CD14-positive monocyte (primary cell): Measurements from ENCODE around the gene PRKAR1A. TPM values are rescaled to one million over a fixed set of nuclear protein-coding genes. Genes with fewer than 3 reads are reported as not detected.

ENCODE experiments used
- DNase-seq, 3 donors: peaks; one replicate each; pipeline ENCODE4 v3.0.0-alpha.2; 2011 to 2022
- H2AFZ ChIP-seq: 2 replicates; pipeline ENCODE4 v1.6.0; 2012; ENCODE audit warnings: mild to moderate bottlenecking, low read depth, low read length, inconsistent platforms; ENCODE audit not compliant: insufficient read depth, poor library complexity, severe bottlenecking
- H3K27ac ChIP-seq, 2 donors: 1 replicate in 1 of 2; 2 replicates in 1 of 2; pipeline ENCODE4 v1.5.1; 2012 to 2013; ENCODE audit warnings: low read length in 2 of 2, control low read depth in 1 of 2, inconsistent platforms in 1 of 2, low read depth in 1 of 2, mild to moderate bottlenecking in 1 of 2
- H3K27me3 ChIP-seq, 2 donors: one replicate each; pipeline versions ENCODE4 v1.6.0 to v1.6.1; 2011 to 2013; ENCODE audit warnings: low read length in 2 of 2; ENCODE audit not compliant: control insufficient read depth in 2 of 2, insufficient read depth in 2 of 2
- H3K36me3 ChIP-seq, 2 donors: replicated peaks in 1 of 2; 1 replicate in 1 of 2; 2 replicates in 1 of 2; pipeline versions ENCODE4 v1.5.1 to v1.6.1; 2012 to 2013; ENCODE audit warnings: low read length in 2 of 2, control low read depth in 1 of 2, inconsistent platforms in 1 of 2, mild to moderate bottlenecking in 1 of 2; ENCODE audit not compliant: insufficient read depth in 2 of 2, control insufficient read depth in 1 of 2
- H3K4me1 ChIP-seq, 2 donors: 1 replicate in 1 of 2; 2 replicates in 1 of 2; pipeline versions ENCODE4 v1.5.1 to v1.6.1; 2012 to 2013; ENCODE audit warnings: low read length in 2 of 2, control low read depth in 1 of 2, inconsistent platforms in 1 of 2, mild to moderate bottlenecking in 1 of 2, moderate library complexity in 1 of 2; ENCODE audit not compliant: insufficient read depth in 2 of 2, control insufficient read depth in 1 of 2
- H3K4me2 ChIP-seq: replicated peaks from 2 replicates; pipeline ENCODE3; 2012; ENCODE audit warnings: low read length, moderate library complexity, mild to moderate bottlenecking; ENCODE audit not compliant: poor library complexity, severe bottlenecking; ENCODE audit errors: extremely low read depth
- H3K4me3 ChIP-seq, 3 experiments: fragments of 200-600 bp in 1 of 3; sonication (generic) in 1 of 3; replicated peaks in 1 of 3; 1 replicate in 2 of 3; 2 replicates in 1 of 3; pipeline ENCODE4 v1.5.1; 2011 to 2013; ENCODE audit warnings: low read length in 3 of 3, mild to moderate bottlenecking in 3 of 3, control low read depth in 2 of 3, low read depth in 2 of 3, inconsistent platforms in 1 of 3, moderate library complexity in 1 of 3
- H3K79me2 ChIP-seq: 2 replicates; pipeline ENCODE4 v1.6.0; 2012; ENCODE audit warnings: mild to moderate bottlenecking, control low read depth, inconsistent platforms, low read length, moderate library complexity; ENCODE audit not compliant: insufficient read depth
- H3K9ac ChIP-seq: 2 replicates; pipeline ENCODE4 v1.6.0; 2017; ENCODE audit warnings: low read length, mild to moderate bottlenecking; ENCODE audit not compliant: insufficient read depth, poor library complexity, severe bottlenecking
- H3K9me3 ChIP-seq, 2 donors: replicated peaks in 1 of 2; 1 replicate in 1 of 2; 2 replicates in 1 of 2; pipeline versions ENCODE4 v1.5.1 to v1.6.1; 2012 to 2013; ENCODE audit warnings: low read length in 2 of 2, control low read depth in 1 of 2; ENCODE audit not compliant: control insufficient read depth in 1 of 2, insufficient read depth in 1 of 2
- H4K20me1 ChIP-seq: 2 replicates; pipeline ENCODE4 v1.6.0; 2012; ENCODE audit warnings: mild to moderate bottlenecking, low read length, control low read depth, moderate library complexity; ENCODE audit not compliant: insufficient read depth
- H3K27ac Mint-ChIP-seq, 7 donors: one replicate each; pipeline ENCODE4 v1.8.0; 2020; ENCODE audit warnings: mild to moderate bottlenecking in 7 of 7, mixed read lengths in 7 of 7, moderate library complexity in 6 of 7, inconsistent platforms in 2 of 7
- H3K27me3 Mint-ChIP-seq, 3 donors: one replicate each; pipeline ENCODE4 v1.8.0; 2021 to 2022; ENCODE audit warnings: low read depth in 3 of 3, mild to moderate bottlenecking in 3 of 3, mixed read lengths in 3 of 3, moderate library complexity in 3 of 3, inconsistent platforms in 1 of 3
- H3K36me3 Mint-ChIP-seq, 2 donors: one replicate each; pipeline ENCODE4 v1.8.0; 2020; ENCODE audit warnings: mixed read lengths in 2 of 2, inconsistent platforms in 1 of 2, mild to moderate bottlenecking in 1 of 2
- H3K4me1 Mint-ChIP-seq: one replicate; pipeline ENCODE4 v1.8.0; 2020; ENCODE audit warnings: mild to moderate bottlenecking, mixed read lengths
- H3K4me3 Mint-ChIP-seq, 2 donors: one replicate each; pipeline ENCODE4 v1.8.0; 2020; ENCODE audit warnings: mild to moderate bottlenecking in 2 of 2, mixed read lengths in 2 of 2, moderate library complexity in 1 of 2
- H3K9me3 Mint-ChIP-seq, 7 donors: one replicate each; pipeline ENCODE4 v1.8.0; 2020 to 2022; ENCODE audit warnings: mixed read lengths in 7 of 7, mild to moderate bottlenecking in 6 of 7, moderate library complexity in 6 of 7, inconsistent platforms in 2 of 7
- CTCF ChIP-seq: fragments of 200-600 bp; IDR thresholded peaks from one replicate; pipeline ENCODE4 v1.8.0; 2022; ENCODE audit warnings: antibody characterized with exemption, mild to moderate bottlenecking
- WGBS: methylation state at CpG from one replicate; pipeline ENCODE4 v1.1.5; 2013; ENCODE audit warnings: missing lambda C conversion rate; ENCODE audit not compliant: insufficient coverage; 5-methylcytosine and 5-hydroxymethylcytosine counted together
- intact Hi-C, 2 donors: fragments of 100-400 bp; cut with micrococcal nuclease; formaldehyde crosslinking; loops; one replicate each; pipeline versions ENCODE4 v1.15.0 to v1.15.1; 2023
- polyA plus RNA-seq, 3 donors: library from polyadenylated mRNA; depleted of rRNA in 1 of 3; unstranded in 2 of 3; stranded (reverse) in 1 of 3; fragments of 300-500 nt in 2 of 3; fragments of >200 nt in 1 of 3; fragmentation: Illumina TruSeq in 2 of 3; gene quantifications; 1 replicate in 2 of 3; 2 replicates in 1 of 3; pipeline ENCODE4 v1.2.3, GENCODE V29; 2012 to 2021

PRKAR1A gene
- polyA plus RNA-seq, 3 donors: 91.9 to 436 (median 300) TPM

GRCh38 chr17:68598545-68598961 is 86.3 kb downstream of the PRKAR1A start:
- Histone ChIP-seq H3K4me3 (no peak overlapping the region), H3K9me3 (peaks cover 0 to 4% of the 10 kb centered on the region in 2 donors), H2AFZ (no peak overlapping the region), H3K4me2 (no peak overlapping the region), H3K36me3 (no peaks in the 10 kb centered on the region), H3K27ac (no peak overlapping the region), H3K27me3 (peaks cover 58 to 68% of the 10 kb centered on the region in 2 donors), H3K4me1 (peaks cover 44 to 55% of the 10 kb centered on the region in 2 donors), H3K9ac (no peak overlapping the region), H3K79me2 (no peaks in the 10 kb centered on the region), H4K20me1 (no peaks in the 10 kb centered on the region)
- Mint-ChIP-seq H3K27ac (no peak overlapping the region), H3K4me3 (peak overlapping the region in 1 of 2 donors; percentile 91), H3K9me3 (peaks cover 0 to 20% (median 9%) of the 10 kb centered on the region in 7 donors), H3K36me3 (peaks cover 15 to 37% of the 10 kb centered on the region in 2 donors), H3K4me1 (peaks cover 48% of the 10 kb centered on the region), H3K27me3 (peaks cover 54 to 71% (median 60%) of the 10 kb centered on the region in 3 donors)
- DNase-seq: no peak
- intact Hi-C loops: no loop called here
- no peak for TF ChIP-seq CTCF
- WGBS: no CpG with 5 or more reads among the region's 4 CpGs

- H2AFZ ChIP-seq: no peak overlapping the region
- Mint-ChIP-seq H3K27me3 (peaks cover 49 to 69% (median 60%) of the 10 kb centered on the region in 3 donors), H3K9me3 (peaks cover 0 to 20% (median 8%) of the 10 kb centered on the region in 7 donors), H3K27ac (no peak overlapping the region), H3K4me3 (peak overlapping the region; percentile 86 to 91), H3K4me1 (peaks cover 52% of the 10 kb centered on the region), H3K36me3 (peaks cover 15 to 38% of the 10 kb centered on the region in 2 donors)
- H3K9me3 ChIP-seq: peaks cover 0 to 4% of the 10 kb centered on the region in 2 donors
- no peak overlapping the region for H3K4me3 ChIP-seq
- no peak overlapping the region for H3K4me2 ChIP-seq
- H3K27ac ChIP-seq: no peak overlapping the region
- intact Hi-C loops: no loop called here
- DNase-seq: no peak
- no peak overlapping the region for H3K9ac ChIP-seq
- peaks cover 58 to 67% of the 10 kb centered on the region in 2 donors for H3K27me3 ChIP-seq
- TF ChIP-seq CTCF: no peak
- no peaks in the 10 kb centered on the region for H3K79me2 ChIP-seq
- no peaks in the 10 kb centered on the region for H3K36me3 ChIP-seq
- H3K4me1 ChIP-seq: peaks cover 48 to 57% of the 10 kb centered on the region in 2 donors
- 50% methylated on average over 1 of the region's 4 CpGs for WGBS
- no peaks in the 10 kb centered on the region for H4K20me1 ChIP-seq
These were observed 86.9 kb downstream of the PRKAR1A start for GRCh38 chr17:68599091-68599490.
